ENCODE data around the gene INO80D. TPM values are rescaled to one million over a fixed set of nuclear protein-coding genes. Genes with fewer than 3 reads are reported as not detected.

INO80D gene
- total RNA-seq, 1 experiment from 2014 or later: 14.4 TPM

- Histone ChIP-seq H3K79me2 (ENCODE audit: insufficient read depth, low read length) (no peaks in the 10 kb centered on the region), H3K36me3 (ENCODE audit: control insufficient read depth in 1 of 2, insufficient read depth in 2 of 2, low read length in 2 of 2) (no peaks in the 10 kb centered on the region), H3K9me3 (ENCODE audit: control insufficient read depth in 1 of 2, insufficient read depth in 1 of 2, low read depth in 1 of 2, low read length in 2 of 2) (no peaks in the 10 kb centered on the region), H2AFZ (ENCODE audit: low read depth, low read length, poor library complexity, severe bottlenecking) (no peak overlapping the region), H3K4me1 (ENCODE audit: control insufficient read depth in 1 of 2, insufficient read depth in 2 of 2, low read length in 2 of 2) (no peaks in the 10 kb centered on the region), H4K20me1 (ENCODE audit: insufficient read depth) (no peaks in the 10 kb centered on the region), H3K9me2 (ENCODE audit: insufficient read depth) (no peaks in the 10 kb centered on the region), H3K9ac (ENCODE audit: low read length) (no peak overlapping the region), H3K27ac (ENCODE audit: low read depth, low read length) (no peak overlapping the region), H3K4me2 (ENCODE audit: low read length) (no peak overlapping the region), H3K27me3 (ENCODE audit: insufficient read depth, low read length) (no peaks in the 10 kb centered on the region), H3K4me3 (replicated peaks in 1 of 2; ENCODE audit: low read depth in 1 of 2, low read length in 2 of 2) (no peak overlapping the region)
- BruUV-seq (replicated peaks): no TSS peak
- intact Hi-C loops (cut with micrococcal nuclease): loop anchor here (10.0 kb wide), 2 partner anchors 152 to 262 kb away; partner anchors contain the start of genes EEF1B2 and NDUFS1
- CTCF ChIA-PET: no interaction called here
- TF ChIP-seq CEBPB (IDR thresholded peaks at IDR 0.05; ENCODE audit: low read depth) (no peak), ZFX (IDR thresholded peaks at IDR 0.05) (no peak), EGR1 (IDR thresholded peaks at IDR 0.05; ENCODE audit: low read depth) (no peak), JUND (IDR thresholded peaks at IDR 0.05) (no peak), ATF3 (IDR thresholded peaks at IDR 0.05) (no peak), SP1 (IDR thresholded peaks at IDR 0.05; ENCODE audit: low read depth) (no peak), CBX3 (IDR thresholded peaks at IDR 0.05; ENCODE audit: low read depth) (no peak), EZH2 (IDR thresholded peaks at IDR 0.05) (no peak), SRF (IDR thresholded peaks at IDR 0.05; ENCODE audit: low read depth) (no peak)
- ATAC-seq (no peak), DNase-seq (ENCODE audit: low read depth, low spot score) (no peak)
- RAD21 ChIA-PET (ENCODE audit: low non-redundant PET in 1 of 2, low total read pairs in 2 of 2, uncharacterized antibody in 2 of 2, unreplicated experiment in 2 of 2): no interaction called here
- POLR2A ChIA-PET: no interaction called here
These were observed 83.5 kb downstream of the INO80D start for GRCh38 chr2:206002440-206002839.

- ChIA-PET POLR2A (no interaction called here), CTCF (no interaction called here)
- intact Hi-C loops (cut with micrococcal nuclease): loop anchor here (10.0 kb wide), 2 partner anchors 153 to 263 kb away; partner anchors contain the start of genes EEF1B2 and NDUFS1
These were observed 84.1 kb downstream of the INO80D start for GRCh38 chr2:206001912-206002311.

More at GRCh38 chr2:206001912-206002311, 84.1 kb downstream of the INO80D start:
- Histone ChIP-seq H3K27ac (ENCODE audit: low read depth, low read length) (no peak overlapping the region), H3K27me3 (ENCODE audit: insufficient read depth, low read length) (no peaks in the 10 kb centered on the region), H3K36me3 (ENCODE audit: control insufficient read depth in 1 of 2, insufficient read depth in 2 of 2, low read length in 2 of 2) (no peaks in the 10 kb centered on the region), H2AFZ (ENCODE audit: low read depth, low read length, poor library complexity, severe bottlenecking) (no peak overlapping the region), H3K4me2 (ENCODE audit: low read length) (no peak overlapping the region), H4K20me1 (ENCODE audit: insufficient read depth) (no peaks in the 10 kb centered on the region), H3K4me1 (ENCODE audit: control insufficient read depth in 1 of 2, insufficient read depth in 2 of 2, low read length in 2 of 2) (no peaks in the 10 kb centered on the region), H3K9me3 (ENCODE audit: control insufficient read depth in 1 of 2, insufficient read depth in 1 of 2, low read depth in 1 of 2, low read length in 2 of 2) (no peaks in the 10 kb centered on the region), H3K79me2 (ENCODE audit: insufficient read depth, low read length) (no peaks in the 10 kb centered on the region), H3K9me2 (ENCODE audit: insufficient read depth) (no peaks in the 10 kb centered on the region), H3K4me3 (replicated peaks in 1 of 2; ENCODE audit: low read depth in 1 of 2, low read length in 2 of 2) (no peak overlapping the region), H3K9ac (ENCODE audit: low read length) (no peak overlapping the region)
- DNase-seq (ENCODE audit: low read depth, low spot score): no peak
- ATAC-seq: no peak
- RAD21 ChIA-PET (ENCODE audit: low non-redundant PET in 1 of 2, low total read pairs in 2 of 2, uncharacterized antibody in 2 of 2, unreplicated experiment in 2 of 2): no interaction called here
- TF ChIP-seq MAX (IDR thresholded peaks at IDR 0.05) (no peak), JUND (IDR thresholded peaks at IDR 0.05) (no peak), FOSL1 (IDR thresholded peaks at IDR 0.05; ENCODE audit: low read depth) (no peak), CBX3 (IDR thresholded peaks at IDR 0.05; ENCODE audit: low read depth) (no peak), SP1 (IDR thresholded peaks at IDR 0.05; ENCODE audit: low read depth) (no peak), POLR2AphosphoS5 (IDR thresholded peaks at IDR 0.05; ENCODE audit: low read depth, low read length) (no peak), ZFX (IDR thresholded peaks at IDR 0.05) (no peak), ATF3 (IDR thresholded peaks at IDR 0.05) (no peak), ZBTB33 (IDR thresholded peaks at IDR 0.05; ENCODE audit: extremely low read depth, insufficient replicate concordance, low read length) (no peak), CEBPB (IDR thresholded peaks at IDR 0.05; ENCODE audit: low read depth) (no peak), EZH2 (IDR thresholded peaks at IDR 0.05) (no peak), CTCF (IDR thresholded peaks at IDR 0.05 in 2 of 3, conservative IDR thresholded peaks at IDR 0.05 in 1 of 3; ENCODE audit: borderline replicate concordance in 1 of 3, insufficient read depth in 1 of 3, low read depth in 2 of 3, low read length in 2 of 3) (no peak), ZNF274 (IDR thresholded peaks at IDR 0.05; ENCODE audit: low read depth, low read length) (no peak), ELF1 (IDR thresholded peaks at IDR 0.05; ENCODE audit: borderline replicate concordance, low read depth) (no peak), TCF7L2 (IDR thresholded peaks at IDR 0.05; ENCODE audit: borderline replicate concordance, extremely low read depth, insufficient read depth, insufficient read length) (no peak)
- no TSS peak for BruUV-seq (replicated peaks)

Measured in HCT116 (cell line).